Fibroblast of lung (primary cell): Measurements from ENCODE around the gene DIAPH3.

ENCODE experiments used
- CTCF ChIP-seq, 2 donors: IDR thresholded peaks in 1 of 2; conservative IDR thresholded peaks in 1 of 2; 1 replicate in 1 of 2; 2 replicates in 1 of 2; pipeline ENCODE4 v1.5.1; 2011 to 2012; ENCODE audit warnings: low read length in 2 of 2, control low read depth in 1 of 2, inconsistent platforms in 1 of 2, low read depth in 1 of 2, mild to moderate bottlenecking in 1 of 2
- EZH2 ChIP-seq: IDR thresholded peaks from 2 replicates; pipeline ENCODE4 v1.5.1; 2012; ENCODE audit warnings: low read length, control low read depth, mild to moderate bottlenecking; ENCODE audit errors: missing control alignments

DNA sequence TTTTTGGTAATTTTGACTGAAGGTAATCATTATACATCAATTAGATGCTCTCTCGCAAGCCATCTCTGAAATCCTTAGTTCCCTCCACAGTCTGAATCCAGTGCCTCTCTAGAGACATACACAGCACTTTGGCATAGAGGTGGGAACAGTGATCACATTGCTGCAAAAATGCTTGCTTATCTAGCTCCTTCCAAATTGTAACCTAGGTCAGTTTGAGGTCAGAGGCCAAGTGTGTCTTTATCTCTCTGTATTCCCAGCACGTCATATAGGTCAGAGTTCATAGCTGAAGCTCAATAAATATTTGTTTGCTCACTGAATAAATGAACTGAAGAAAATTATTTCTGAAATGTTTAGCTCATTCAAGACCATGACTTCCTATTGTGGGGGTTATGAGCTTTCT is 462.5 kb downstream of the DIAPH3 start:
- TF ChIP-seq EZH2 (no peak), CTCF (conservative IDR thresholded peaks at IDR 0.05 in 1 of 2, IDR thresholded peaks at IDR 0.05 in 1 of 2; ENCODE audit: low read depth in 1 of 2, low read length in 2 of 2) (no peak)
